Activated B cell treated with CpG ODN at 0.5 μM for 24 hours (primary cell): Measurements from ENCODE around the gene IFITM10. TPM values are rescaled to one million over a fixed set of nuclear protein-coding genes. Genes with fewer than 3 reads are reported as not detected.

Experiments
- ATAC-seq: fragments of 200-7000 bp; cut with Tn5 transposase; one replicate; pipeline ENCODE4 v1.10.0; 2021; ENCODE audit warnings: low read depth, mild to moderate bottlenecking, moderate library complexity
- CTCF ChIA-PET: fragments of 350-600 bp; sonication (Branson Sonifier 250); formaldehyde crosslinking; loops from one replicate; lab custom pipeline; 2021; ENCODE audit warnings: antibody characterized with exemption; lab: Charles Lee
- POLR2A ChIA-PET: fragments of 350-600 bp; sonication (Branson Sonifier 250); formaldehyde crosslinking; loops from one replicate; lab custom pipeline; 2021; ENCODE audit warnings: antibody characterized with exemption; lab: Charles Lee
- DNase-seq: peaks from one replicate; pipeline ENCODE4 v3.0.0; 2022
- H3K27ac Mint-ChIP-seq: one replicate; pipeline ENCODE4 v1.8.0; 2020; ENCODE audit warnings: mixed read lengths
- H3K27me3 Mint-ChIP-seq: one replicate; pipeline ENCODE4 v1.8.0; 2021; ENCODE audit warnings: mixed read lengths
- H3K36me3 Mint-ChIP-seq: one replicate; pipeline ENCODE4 v1.8.0; 2021; ENCODE audit warnings: low read depth, mixed read lengths
- H3K4me1 Mint-ChIP-seq: one replicate; pipeline ENCODE4 v1.8.0; 2021; ENCODE audit warnings: mixed read lengths
- H3K4me3 Mint-ChIP-seq: one replicate; pipeline ENCODE4 v1.8.0; 2020; ENCODE audit warnings: mild to moderate bottlenecking, mixed read lengths
- H3K9me3 Mint-ChIP-seq: one replicate; pipeline ENCODE4 v1.8.0; 2020; ENCODE audit warnings: mixed read lengths
- intact Hi-C: fragments of 100-400 bp; cut with micrococcal nuclease; formaldehyde crosslinking; loops from one replicate; pipeline ENCODE4 v1.15.1; 2024
- total RNA-seq: library from RNA; stranded (reverse); gene quantifications from 2 replicates; pipeline ENCODE4 v1.2.3, GENCODE V29; 2022
- TF ChIP-seq, protein P1 (sequence below): fragments of 200-600 bp; IDR thresholded peaks from one replicate; pipeline ENCODE4 v1.8.0; 2022; ENCODE audit warnings: antibody characterized with exemption, mild to moderate bottlenecking

IFITM10 gene
- total RNA-seq, 1 donor from 2014 or later = not detected

DNA sequence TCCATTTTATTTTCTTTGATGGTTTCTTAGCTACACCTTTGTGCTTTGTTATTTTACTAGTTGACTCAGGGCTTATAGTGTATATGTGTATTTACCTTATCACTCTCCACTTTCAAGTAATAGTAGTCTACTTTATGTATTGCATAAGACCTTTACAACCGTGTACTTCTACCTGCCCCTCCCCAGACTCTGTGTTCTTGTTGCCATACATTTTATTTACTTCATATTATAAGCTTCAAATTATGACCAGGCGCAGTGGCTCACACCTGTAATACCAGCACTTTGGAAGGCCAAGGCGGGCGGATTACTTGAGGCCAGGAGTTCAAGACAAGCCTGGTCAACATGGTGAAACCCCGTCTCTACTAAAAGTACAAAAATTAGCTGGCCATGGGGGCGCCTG lies 41.5 kb upstream of the IFITM10 start:
- peaks cover 16% of the 10 kb centered on the region for H3K27me3 Mint-ChIP-seq
- DNase-seq (no peak), ATAC-seq (no peak)
- no peak overlapping the region for H3K4me3 Mint-ChIP-seq
- ChIA-PET POLR2A (no interaction called here), CTCF (no interaction called here)
- H3K27ac Mint-ChIP-seq = no peak overlapping the region
- no peaks in the 10 kb centered on the region for H3K9me3 Mint-ChIP-seq
- TF ChIP-seq, protein P1, sequence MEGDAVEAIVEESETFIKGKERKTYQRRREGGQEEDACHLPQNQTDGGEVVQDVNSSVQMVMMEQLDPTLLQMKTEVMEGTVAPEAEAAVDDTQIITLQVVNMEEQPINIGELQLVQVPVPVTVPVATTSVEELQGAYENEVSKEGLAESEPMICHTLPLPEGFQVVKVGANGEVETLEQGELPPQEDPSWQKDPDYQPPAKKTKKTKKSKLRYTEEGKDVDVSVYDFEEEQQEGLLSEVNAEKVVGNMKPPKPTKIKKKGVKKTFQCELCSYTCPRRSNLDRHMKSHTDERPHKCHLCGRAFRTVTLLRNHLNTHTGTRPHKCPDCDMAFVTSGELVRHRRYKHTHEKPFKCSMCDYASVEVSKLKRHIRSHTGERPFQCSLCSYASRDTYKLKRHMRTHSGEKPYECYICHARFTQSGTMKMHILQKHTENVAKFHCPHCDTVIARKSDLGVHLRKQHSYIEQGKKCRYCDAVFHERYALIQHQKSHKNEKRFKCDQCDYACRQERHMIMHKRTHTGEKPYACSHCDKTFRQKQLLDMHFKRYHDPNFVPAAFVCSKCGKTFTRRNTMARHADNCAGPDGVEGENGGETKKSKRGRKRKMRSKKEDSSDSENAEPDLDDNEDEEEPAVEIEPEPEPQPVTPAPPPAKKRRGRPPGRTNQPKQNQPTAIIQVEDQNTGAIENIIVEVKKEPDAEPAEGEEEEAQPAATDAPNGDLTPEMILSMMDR = no peak
- intact Hi-C loops = no loop called here
- H3K36me3 Mint-ChIP-seq = no peaks in the 10 kb centered on the region
- H3K4me1 Mint-ChIP-seq = peaks cover 2% of the 10 kb centered on the region

DNA sequence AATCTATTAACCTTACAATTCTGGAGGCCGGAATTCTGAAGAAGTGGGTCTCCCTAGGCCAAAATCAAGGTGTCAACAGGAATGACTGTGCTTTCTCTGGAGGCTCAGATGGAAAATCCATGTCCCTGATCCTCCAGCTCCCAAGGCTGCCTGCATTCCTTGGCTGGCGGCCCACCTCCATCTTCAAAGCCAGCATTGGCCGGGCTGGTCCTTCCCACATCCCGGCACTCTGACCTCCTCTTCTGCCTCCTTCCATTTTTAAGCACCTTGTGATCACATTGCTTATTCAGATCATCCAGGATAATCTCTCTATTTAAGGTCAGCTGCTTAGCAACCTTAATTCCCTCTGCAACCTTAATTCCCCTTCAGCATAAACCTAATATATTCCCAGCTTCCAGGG lies 36.1 kb upstream of the IFITM10 start:
- H3K4me1 Mint-ChIP-seq = peaks cover 3% of the 10 kb centered on the region
- TF ChIP-seq, protein P1 = no peak
- peaks cover 2% of the 10 kb centered on the region for H3K27me3 Mint-ChIP-seq
- POLR2A ChIA-PET = no interaction called here
- CTCF ChIA-PET = no interaction called here
- ATAC-seq = no peak
- H3K9me3 Mint-ChIP-seq = no peaks in the 10 kb centered on the region
- no peak for DNase-seq
- no peak overlapping the region for H3K4me3 Mint-ChIP-seq
- no peaks in the 10 kb centered on the region for H3K36me3 Mint-ChIP-seq
- no peak overlapping the region for H3K27ac Mint-ChIP-seq
- intact Hi-C loops = no loop called here

DNA sequence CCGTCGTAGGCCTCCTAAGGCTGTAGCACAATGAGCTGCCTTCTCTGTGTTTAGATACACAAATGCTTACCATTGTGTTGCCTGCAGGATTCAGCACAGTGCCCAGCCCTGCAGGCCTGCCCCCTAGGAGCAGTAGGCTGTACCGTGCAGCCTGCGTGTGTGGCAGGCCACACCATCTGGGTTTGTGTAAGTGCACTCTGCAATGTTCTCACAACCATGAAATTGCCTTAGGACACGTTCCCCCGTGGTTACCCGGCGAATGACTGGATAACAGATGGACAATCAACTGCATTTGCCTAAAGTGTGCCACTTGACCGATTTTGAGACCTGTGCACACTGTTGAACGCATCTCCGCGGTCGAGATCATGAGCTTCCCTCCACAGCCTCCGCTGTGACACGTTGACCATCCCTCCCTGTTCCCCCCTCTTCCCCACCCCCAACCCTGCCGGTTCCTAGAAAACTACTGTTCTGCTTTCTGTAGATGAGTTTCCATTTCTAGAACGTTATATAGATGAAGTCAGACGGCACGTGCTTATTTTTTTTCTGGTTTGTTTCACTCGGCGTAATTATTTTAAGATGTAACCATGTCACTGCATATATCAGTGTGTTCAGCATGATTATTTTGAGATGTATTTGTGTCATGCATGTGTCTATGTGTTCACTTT lies 35.5 kb upstream of the IFITM10 start:
- POLR2A ChIA-PET = interaction anchor here (0.6 kb wide), 2 partner anchors 9 to 12 kb away, joined by 10 to 13 read pairs; no protein-coding TSS in a partner anchor
- Mint-ChIP-seq H3K27ac (no peak overlapping the region), H3K36me3 (no peaks in the 10 kb centered on the region), H3K27me3 (peaks cover 2% of the 10 kb centered on the region), H3K4me3 (no peak overlapping the region), H3K4me1 (peaks cover 9% of the 10 kb centered on the region), H3K9me3 (no peaks in the 10 kb centered on the region)
- ATAC-seq (no peak), DNase-seq (no peak)
- CTCF ChIA-PET = no interaction called here
- TF ChIP-seq, protein P1 = no peak
- intact Hi-C loops = no loop called here

DNA sequence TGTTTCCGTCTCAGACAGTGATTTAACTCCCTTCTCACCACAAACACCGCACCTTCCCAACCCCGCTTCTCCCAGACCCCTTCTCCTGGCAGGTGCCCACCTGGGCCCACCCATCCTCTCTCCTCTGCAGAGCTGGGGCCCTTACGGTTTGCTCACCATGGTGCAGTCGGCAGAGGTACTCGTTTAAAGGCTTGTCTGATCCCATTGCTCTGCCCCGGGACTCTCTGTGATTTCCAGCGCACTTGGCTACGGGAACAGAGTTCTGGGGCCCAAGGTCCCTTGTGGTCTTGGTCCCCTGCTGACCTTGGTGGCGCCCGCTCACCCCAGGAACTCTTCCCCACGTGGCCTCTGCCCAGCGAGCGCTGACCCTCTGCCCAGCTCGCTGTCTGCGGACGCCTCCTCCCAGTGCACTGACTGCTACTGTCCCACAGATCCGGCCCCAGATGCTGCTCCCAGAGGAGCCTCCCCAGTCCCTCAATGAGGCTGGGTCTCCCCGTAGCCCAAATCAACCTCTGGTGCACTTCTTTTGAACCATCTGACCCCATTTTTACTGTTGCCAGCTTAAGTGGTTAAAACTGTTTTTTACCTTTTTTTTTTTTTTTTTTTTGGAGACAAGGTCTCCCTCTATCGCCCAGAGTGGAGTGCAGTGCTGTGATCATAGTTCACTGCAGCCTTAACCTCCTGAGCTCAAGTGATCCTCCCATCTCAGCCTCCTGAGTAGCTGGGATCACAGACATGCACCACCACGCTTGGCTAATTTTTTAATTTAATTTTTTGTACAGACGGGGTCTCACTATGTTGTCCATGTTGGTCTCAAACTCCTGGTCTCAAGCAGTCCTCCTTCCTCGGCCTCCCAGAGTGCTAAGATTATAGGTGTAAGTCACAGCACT lies 34.6 kb upstream of the IFITM10 start:
- Mint-ChIP-seq H3K27ac (no peak overlapping the region), H3K4me1 (peaks cover 11% of the 10 kb centered on the region), H3K36me3 (no peaks in the 10 kb centered on the region), H3K27me3 (no peaks in the 10 kb centered on the region), H3K9me3 (no peaks in the 10 kb centered on the region), H3K4me3 (no peak overlapping the region)
- CTCF ChIA-PET = no interaction called here
- TF ChIP-seq, protein P1 = no peak
- intact Hi-C loops = no loop called here
- ATAC-seq (no peak), DNase-seq (no peak)
- POLR2A ChIA-PET = interaction anchor here (0.5 to 0.6 kb wide), 3 partner anchors 10 to 13 kb away, joined by 4 to 13 read pairs (median 10); no protein-coding TSS in a partner anchor
